ENCODE measurements around the gene CERS1.

DNA sequence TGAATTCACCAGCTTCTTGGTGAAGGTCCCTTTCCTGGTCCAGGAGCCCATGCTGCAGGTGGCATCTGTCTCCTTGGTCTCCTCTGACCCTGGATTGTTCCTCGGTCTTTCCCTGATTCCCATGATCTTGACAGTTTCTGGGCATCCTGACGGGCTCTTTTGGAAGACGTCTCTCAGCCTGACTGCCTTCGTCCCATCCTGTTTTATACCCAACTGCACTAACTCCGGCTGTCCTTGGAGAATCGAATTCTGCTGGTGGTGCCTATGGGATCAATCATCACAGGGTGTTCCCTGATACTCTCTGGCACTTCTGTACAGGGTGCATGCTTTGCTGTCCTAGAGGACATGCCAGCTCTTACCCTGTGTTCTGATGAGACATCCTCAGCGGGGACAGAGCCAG is 19.1 kb downstream of the CERS1 start:
- TF ChIP-seq, protein P1, sequence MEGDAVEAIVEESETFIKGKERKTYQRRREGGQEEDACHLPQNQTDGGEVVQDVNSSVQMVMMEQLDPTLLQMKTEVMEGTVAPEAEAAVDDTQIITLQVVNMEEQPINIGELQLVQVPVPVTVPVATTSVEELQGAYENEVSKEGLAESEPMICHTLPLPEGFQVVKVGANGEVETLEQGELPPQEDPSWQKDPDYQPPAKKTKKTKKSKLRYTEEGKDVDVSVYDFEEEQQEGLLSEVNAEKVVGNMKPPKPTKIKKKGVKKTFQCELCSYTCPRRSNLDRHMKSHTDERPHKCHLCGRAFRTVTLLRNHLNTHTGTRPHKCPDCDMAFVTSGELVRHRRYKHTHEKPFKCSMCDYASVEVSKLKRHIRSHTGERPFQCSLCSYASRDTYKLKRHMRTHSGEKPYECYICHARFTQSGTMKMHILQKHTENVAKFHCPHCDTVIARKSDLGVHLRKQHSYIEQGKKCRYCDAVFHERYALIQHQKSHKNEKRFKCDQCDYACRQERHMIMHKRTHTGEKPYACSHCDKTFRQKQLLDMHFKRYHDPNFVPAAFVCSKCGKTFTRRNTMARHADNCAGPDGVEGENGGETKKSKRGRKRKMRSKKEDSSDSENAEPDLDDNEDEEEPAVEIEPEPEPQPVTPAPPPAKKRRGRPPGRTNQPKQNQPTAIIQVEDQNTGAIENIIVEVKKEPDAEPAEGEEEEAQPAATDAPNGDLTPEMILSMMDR (IDR thresholded peaks at IDR 0.05) = no peak
- no peak for TF ChIP-seq POLR2A (IDR thresholded peaks at IDR 0.05)
